Measurements from ENCODE around the gene SURF6.

GRCh38 chr9:133351526-133351907, 15.5 kb upstream of the SURF6 start:
- no peak for TF ChIP-seq POLR2AphosphoS5 (IDR thresholded peaks at IDR 0.05; ENCODE audit: low read depth, low read length)
- TF ChIP-seq, protein P1, sequence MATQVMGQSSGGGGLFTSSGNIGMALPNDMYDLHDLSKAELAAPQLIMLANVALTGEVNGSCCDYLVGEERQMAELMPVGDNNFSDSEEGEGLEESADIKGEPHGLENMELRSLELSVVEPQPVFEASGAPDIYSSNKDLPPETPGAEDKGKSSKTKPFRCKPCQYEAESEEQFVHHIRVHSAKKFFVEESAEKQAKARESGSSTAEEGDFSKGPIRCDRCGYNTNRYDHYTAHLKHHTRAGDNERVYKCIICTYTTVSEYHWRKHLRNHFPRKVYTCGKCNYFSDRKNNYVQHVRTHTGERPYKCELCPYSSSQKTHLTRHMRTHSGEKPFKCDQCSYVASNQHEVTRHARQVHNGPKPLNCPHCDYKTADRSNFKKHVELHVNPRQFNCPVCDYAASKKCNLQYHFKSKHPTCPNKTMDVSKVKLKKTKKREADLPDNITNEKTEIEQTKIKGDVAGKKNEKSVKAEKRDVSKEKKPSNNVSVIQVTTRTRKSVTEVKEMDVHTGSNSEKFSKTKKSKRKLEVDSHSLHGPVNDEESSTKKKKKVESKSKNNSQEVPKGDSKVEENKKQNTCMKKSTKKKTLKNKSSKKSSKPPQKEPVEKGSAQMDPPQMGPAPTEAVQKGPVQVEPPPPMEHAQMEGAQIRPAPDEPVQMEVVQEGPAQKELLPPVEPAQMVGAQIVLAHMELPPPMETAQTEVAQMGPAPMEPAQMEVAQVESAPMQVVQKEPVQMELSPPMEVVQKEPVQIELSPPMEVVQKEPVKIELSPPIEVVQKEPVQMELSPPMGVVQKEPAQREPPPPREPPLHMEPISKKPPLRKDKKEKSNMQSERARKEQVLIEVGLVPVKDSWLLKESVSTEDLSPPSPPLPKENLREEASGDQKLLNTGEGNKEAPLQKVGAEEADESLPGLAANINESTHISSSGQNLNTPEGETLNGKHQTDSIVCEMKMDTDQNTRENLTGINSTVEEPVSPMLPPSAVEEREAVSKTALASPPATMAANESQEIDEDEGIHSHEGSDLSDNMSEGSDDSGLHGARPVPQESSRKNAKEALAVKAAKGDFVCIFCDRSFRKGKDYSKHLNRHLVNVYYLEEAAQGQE (IDR thresholded peaks at IDR 0.05; ENCODE audit: insufficient read depth in 1 of 2, low read depth in 2 of 2, low read length in 2 of 2), result no peak

Measured in PFSK-1 (cell line).